ENCODE measurements around the gene PPP1R15B. TPM values are rescaled to one million over a fixed set of nuclear protein-coding genes. Genes with fewer than 3 reads are reported as not detected.

The PPP1R15B gene
- total RNA-seq, 1 donor from 2014 or later = 23.4 TPM

DNA sequence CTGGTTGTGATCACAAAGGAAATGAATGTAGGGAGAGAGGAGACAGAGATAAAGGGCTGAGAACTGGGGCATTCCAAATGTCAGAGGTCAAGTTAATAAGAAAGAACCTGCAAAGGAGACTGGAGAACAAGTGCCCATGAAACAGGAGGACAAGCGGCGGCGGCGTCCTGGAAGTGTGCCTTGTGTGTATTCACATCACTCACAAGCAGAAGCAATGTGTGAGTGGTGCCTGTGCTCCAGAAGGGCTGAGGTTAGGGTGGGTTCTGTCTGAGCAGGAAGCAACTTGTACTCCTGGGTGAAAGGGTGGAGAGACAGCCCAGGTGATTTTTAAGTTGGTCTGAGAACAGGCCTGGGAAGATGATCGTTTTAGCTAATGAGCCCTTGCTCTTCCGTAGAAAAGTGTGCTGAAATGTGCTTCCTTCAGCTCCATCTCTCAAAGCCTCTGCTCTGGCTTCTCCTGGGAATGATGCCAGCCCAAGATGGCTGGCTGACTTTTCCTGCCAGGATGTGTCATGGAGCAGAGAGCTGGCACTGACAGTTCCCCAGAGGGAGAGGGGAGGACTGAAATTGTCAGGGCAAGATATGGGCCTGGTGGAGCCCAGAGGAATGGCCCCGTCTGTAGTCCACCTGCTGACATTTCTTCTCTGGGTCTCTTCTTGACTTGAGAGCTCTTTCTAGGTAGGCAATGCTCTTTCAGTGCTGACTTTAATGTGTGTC, 26.8 kb downstream of the PPP1R15B start:
- H3K36me3 ChIP-seq (ENCODE audit: control insufficient read depth, insufficient read depth, low read length) = no peaks in the 10 kb centered on the region
- peak; percentile 60 for DNase-seq (ENCODE audit: low read depth)
- no peak overlapping the region for H3K4me3 ChIP-seq (ENCODE audit: low read depth, low read length)
- no peak for FAIRE-seq
- TF ChIP-seq, protein P1, sequence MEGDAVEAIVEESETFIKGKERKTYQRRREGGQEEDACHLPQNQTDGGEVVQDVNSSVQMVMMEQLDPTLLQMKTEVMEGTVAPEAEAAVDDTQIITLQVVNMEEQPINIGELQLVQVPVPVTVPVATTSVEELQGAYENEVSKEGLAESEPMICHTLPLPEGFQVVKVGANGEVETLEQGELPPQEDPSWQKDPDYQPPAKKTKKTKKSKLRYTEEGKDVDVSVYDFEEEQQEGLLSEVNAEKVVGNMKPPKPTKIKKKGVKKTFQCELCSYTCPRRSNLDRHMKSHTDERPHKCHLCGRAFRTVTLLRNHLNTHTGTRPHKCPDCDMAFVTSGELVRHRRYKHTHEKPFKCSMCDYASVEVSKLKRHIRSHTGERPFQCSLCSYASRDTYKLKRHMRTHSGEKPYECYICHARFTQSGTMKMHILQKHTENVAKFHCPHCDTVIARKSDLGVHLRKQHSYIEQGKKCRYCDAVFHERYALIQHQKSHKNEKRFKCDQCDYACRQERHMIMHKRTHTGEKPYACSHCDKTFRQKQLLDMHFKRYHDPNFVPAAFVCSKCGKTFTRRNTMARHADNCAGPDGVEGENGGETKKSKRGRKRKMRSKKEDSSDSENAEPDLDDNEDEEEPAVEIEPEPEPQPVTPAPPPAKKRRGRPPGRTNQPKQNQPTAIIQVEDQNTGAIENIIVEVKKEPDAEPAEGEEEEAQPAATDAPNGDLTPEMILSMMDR (IDR thresholded peaks at IDR 0.05; ENCODE audit: insufficient read depth, low read length, severe bottlenecking) = no peak
- no peaks in the 10 kb centered on the region for H3K27me3 ChIP-seq (ENCODE audit: control insufficient read depth, insufficient read depth, low read length)

DNA sequence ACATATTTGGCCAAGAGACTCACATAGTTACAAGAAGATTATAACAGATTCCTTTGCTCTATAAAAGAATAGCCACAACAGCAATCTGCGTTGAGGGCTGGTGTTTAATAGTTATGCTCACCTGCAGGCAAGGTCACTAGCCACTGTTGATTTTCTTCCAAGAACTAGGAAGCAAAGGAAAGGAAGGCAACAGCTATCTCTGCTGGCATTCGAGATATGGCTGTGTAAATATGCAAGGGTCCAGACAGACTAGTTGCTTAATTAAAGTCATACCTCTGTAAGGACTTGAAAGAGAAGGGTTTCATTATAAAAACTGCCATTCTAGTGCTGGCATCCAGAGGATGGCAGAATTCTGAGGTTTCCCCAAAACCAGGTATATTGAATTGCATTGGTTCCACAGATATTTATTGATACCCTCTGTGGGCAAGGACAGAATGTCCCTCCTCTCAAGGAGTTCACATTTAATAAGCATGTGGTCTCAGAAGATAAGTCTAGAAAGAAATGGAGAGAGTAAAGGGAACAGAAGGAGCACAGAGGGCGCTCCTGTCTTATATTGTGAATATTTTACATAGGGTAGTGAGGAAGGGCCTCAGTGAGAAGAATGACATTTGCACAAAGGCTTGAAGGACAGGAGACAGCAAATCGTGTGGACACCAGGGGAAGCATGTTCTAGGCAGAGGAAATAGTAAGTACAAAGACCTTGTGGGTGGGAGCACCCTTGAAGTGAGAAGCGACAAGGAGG, 28.3 kb downstream of the PPP1R15B start:
- H3K4me3 ChIP-seq (ENCODE audit: low read depth, low read length) = no peak overlapping the region
- no peaks in the 10 kb centered on the region for H3K27me3 ChIP-seq (ENCODE audit: control insufficient read depth, insufficient read depth, low read length)
- FAIRE-seq (no peak), DNase-seq (ENCODE audit: low read depth) (no peak)
- H3K36me3 ChIP-seq (ENCODE audit: control insufficient read depth, insufficient read depth, low read length) = no peaks in the 10 kb centered on the region
- TF ChIP-seq, protein P1 (IDR thresholded peaks at IDR 0.05; ENCODE audit: insufficient read depth, low read length, severe bottlenecking) = no peak

DNA sequence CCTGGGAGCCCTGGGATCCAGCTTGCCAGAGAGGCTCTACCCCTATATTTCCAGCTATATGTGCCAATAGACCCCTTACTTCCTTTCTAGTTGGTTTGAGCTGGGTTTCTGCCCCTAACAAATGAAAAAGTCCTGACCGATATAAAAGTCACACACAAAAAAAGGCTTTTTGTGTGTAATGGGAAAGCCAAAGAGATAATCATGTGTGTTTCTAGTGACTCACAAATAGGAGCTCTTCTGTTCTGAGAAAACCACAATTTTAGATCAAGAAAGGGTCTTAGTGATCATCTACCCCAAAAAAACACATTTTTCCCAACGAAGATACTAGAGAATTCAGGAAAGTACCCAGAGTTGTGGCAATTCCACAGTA, 28.9 kb downstream of the PPP1R15B start:
- DNase-seq (ENCODE audit: low read depth) = no peak
- no peaks in the 10 kb centered on the region for H3K27me3 ChIP-seq (ENCODE audit: control insufficient read depth, insufficient read depth, low read length)
- TF ChIP-seq, protein P1 (IDR thresholded peaks at IDR 0.05; ENCODE audit: insufficient read depth, low read length, severe bottlenecking) = no peak
- H3K36me3 ChIP-seq (ENCODE audit: control insufficient read depth, insufficient read depth, low read length) = no peaks in the 10 kb centered on the region
- H3K4me3 ChIP-seq (ENCODE audit: low read depth, low read length) = no peak overlapping the region
- FAIRE-seq = no peak

DNA sequence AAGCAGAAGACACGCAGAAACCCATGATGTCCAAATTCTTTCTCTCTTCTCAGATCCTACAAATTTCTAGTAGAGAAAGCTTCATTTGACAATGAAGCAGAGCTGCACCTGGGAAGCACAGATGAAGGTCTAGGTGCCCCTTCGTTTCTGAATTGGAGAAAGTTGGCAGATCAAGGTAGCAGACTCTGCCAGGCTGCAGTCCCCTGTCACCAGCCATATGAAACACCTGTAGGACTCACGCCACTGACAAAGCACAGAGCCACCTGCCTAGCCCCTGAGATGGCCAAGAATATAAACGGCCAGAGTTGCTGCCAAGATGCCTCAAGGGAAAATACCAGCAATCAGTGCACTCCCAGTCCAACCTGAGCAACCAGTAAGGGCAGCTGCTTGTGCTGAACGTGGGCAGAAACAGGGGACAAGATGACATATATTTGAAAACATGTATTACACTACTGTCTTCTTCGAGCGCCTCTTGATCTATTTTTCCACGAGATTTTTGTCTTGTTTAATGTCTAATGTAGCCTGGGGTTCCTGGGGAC, 31.3 kb downstream of the PPP1R15B start:
- peaks cover 4% of the 10 kb centered on the region for H3K27me3 ChIP-seq (ENCODE audit: control insufficient read depth, insufficient read depth, low read length)
- H3K36me3 ChIP-seq (ENCODE audit: control insufficient read depth, insufficient read depth, low read length) = no peaks in the 10 kb centered on the region
- FAIRE-seq (no peak), DNase-seq (ENCODE audit: low read depth) (peak; percentile 40)
- TF ChIP-seq, protein P1 (IDR thresholded peaks at IDR 0.05; ENCODE audit: insufficient read depth, low read length, severe bottlenecking) = no peak
- H3K4me3 ChIP-seq (ENCODE audit: low read depth, low read length) = no peak overlapping the region

DNA sequence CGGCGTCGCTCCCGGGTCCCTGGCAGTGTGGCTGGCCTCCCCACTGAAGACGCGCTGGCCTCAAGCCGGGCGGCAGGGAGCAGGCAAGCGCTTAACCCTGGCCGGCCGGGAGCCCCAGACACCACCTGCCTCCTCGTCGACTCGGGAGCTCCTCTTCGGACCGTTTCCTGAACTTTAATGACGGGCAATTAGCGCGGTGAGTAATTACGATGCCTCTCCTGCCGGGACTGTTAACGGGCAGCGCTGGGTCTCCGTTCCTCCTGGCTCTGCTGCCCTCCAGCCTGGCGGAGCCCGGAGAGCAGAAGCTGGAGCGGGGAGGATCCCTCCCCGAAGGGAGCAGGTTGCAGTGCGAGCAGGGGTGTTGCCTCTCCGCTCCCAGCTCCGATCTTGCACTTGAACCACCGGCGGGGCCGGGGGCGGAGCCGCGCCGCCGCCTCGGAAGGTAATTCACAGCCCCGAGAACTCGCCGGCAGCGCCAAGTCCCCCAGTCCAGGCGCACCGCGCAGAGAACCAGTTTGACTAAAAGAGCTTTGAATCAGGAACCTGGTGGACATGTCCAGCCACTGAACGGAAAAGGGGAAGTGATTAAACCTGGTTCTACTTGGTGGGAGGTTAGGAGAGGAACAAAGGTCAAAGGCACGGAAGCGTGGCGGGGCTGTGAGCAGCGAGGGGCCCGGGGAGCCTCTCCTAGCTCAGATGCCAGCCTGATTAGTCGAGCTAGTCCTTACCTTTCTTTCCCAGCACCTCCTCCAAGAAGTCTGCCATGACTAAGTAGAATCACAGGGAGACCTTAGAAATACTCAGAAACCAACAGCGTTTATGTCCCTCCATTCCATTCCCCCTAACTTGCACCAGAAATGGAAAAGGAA, 33.6 kb downstream of the PPP1R15B start:
- peak; percentile 29 for DNase-seq (ENCODE audit: low read depth)
- H3K27me3 ChIP-seq (ENCODE audit: control insufficient read depth, insufficient read depth, low read length) = peaks cover 8% of the 10 kb centered on the region
- peak overlapping the region; percentile 42 for H3K4me3 ChIP-seq (ENCODE audit: low read depth, low read length)
- TF ChIP-seq, protein P1 (IDR thresholded peaks at IDR 0.05; ENCODE audit: insufficient read depth, low read length, severe bottlenecking) = no peak
- H3K36me3 ChIP-seq (ENCODE audit: control insufficient read depth, insufficient read depth, low read length) = no peaks in the 10 kb centered on the region
- no peak for FAIRE-seq

Data from bronchial epithelial cell (primary cell).